ENCODE measurements around the gene EMILIN2. TPM values are rescaled to one million over a fixed set of nuclear protein-coding genes. Genes with fewer than 3 reads are reported as not detected.

Gene EMILIN2
- total and polyA plus RNA-seq, 2 of the 13 experiments (the other 11 are each of a cell fraction or from before 2014, with no cell fraction given): 7.6 to 8.2 TPM

DNA sequence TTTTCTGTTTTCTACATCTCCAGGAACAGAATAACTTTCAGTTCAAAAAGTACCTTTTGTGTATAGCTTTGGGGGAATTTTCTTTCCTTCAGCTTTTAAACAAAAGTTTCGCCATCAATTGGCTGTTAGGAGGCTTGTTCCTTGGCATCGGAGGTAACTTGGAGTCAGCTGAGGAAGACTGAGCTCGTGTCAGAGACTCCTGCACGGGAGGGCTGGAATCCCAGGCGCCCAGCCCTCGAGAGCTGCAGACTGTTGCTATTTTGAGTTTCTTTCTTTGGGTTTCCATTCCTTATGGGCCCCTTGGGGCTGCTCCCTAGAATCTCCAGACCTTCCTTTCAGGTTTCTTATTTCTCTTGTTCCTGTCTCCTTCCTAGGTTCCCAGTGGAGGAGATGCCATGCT is 8.1 kb downstream of the EMILIN2 start:
- ChIA-PET CTCF (ENCODE audit: low intra/inter-chr PET ratio, low total read pairs) (no interaction called here), POLR2A (no interaction called here)
- H3K9ac ChIP-seq (ENCODE audit: insufficient read depth, low read depth, low read length): no peak overlapping the region
- no TSS peak for BruUV-seq (replicated peaks)
- no peaks in the 10 kb centered on the region for H3K36me3 ChIP-seq (replicated peaks in 1 of 2; ENCODE audit: control insufficient read depth in 1 of 2, insufficient read depth in 2 of 2, low read length in 2 of 2)
- DNase-seq (ENCODE audit: low spot score) (no peak), FAIRE-seq (no peak), ATAC-seq (peak; percentile 29; the same call in 1 of the 3 replicates)
- no peaks in the 10 kb centered on the region for H3K9me3 ChIP-seq (ENCODE audit: low read length)
- WGBS (ENCODE audit: low lambda C conversion rate): 27% methylated on average over 6 of the region's 6 CpGs
- intact Hi-C loops (cut with micrococcal nuclease; ENCODE audit: unreplicated experiment): no loop called here
- H3K4me1 ChIP-seq (ENCODE audit: insufficient read depth, low read length): peaks cover 23% of the 10 kb centered on the region
- no peak for TF ChIP-seq DNMT3B (CRISPR knock-in tag; conservative IDR thresholded peaks at IDR 0.05)
- no peak overlapping the region for H3K27ac ChIP-seq (ENCODE audit: extremely low read length, insufficient read depth, low read length)
- no peaks in the 10 kb centered on the region for H4K20me1 ChIP-seq (ENCODE audit: insufficient read depth, low read length)
- in situ Hi-C loops (cut with HindIII; ENCODE audit: extremely low pct_ligation_motif_present, low pct_unique_long_range_greater_than_20kb): no loop called here
- H3K4me2 ChIP-seq (ENCODE audit: low read depth, low read length): no peak overlapping the region
- no peak overlapping the region for H3K4me3 ChIP-seq (replicated peaks in 1 of 3; ENCODE audit: insufficient read depth in 1 of 3, low read depth in 2 of 3, low read length in 3 of 3)
- peaks cover 14 to 70% of the 10 kb centered on the region in 2 experiments for H3K27me3 ChIP-seq (ENCODE audit: control insufficient read depth in 1 of 2, insufficient read depth in 2 of 2, low read length in 2 of 2)
- no peak overlapping the region for H2AFZ ChIP-seq (ENCODE audit: low read length)
- no peaks in the 10 kb centered on the region for H3K79me2 ChIP-seq (ENCODE audit: insufficient read depth, low read length)

DNA sequence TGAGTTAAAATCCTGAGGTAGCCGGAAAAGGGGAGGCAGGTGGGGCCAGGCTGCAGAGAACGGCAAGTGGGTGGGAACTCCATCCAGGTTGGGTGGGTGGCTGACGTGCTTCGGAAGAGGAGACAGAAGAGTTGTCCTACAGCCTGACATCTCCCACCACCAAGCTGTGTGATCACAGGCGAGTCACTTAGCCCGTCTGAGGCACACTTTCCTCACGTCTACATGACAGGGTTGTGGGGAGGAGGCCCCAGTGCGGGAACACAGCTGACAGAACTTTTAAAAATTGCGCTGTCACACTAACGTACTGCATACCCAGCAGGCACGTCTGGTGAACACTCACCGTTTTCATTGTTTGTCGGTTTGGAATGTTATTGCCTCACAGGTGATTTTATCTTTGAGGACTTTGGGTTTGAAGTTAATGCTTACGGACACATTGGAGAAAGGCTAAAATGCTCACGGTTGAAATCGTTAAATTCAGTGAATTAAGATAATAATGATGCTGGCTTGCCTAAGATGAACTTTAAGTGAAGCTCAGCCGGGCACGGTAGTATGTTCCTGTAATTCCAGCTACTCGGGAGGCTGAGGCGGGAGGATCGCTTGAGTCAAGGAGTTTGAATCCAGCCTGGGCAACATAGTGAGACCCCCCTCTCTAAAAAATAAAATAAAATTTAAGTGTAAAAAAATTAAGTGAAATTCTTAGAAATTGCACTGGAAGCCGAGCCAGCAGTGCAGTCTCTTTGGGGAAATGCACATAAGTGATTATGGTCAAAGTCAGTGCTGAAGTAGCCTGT is 8.9 kb downstream of the EMILIN2 start:
- POLR2A ChIA-PET: no interaction called here
- TF ChIP-seq ZNF12 (CRISPR knock-in tag; IDR thresholded peaks at IDR 0.05) (no peak), ZNF615 (CRISPR knock-in tag; IDR thresholded peaks at IDR 0.05; ENCODE audit: borderline replicate concordance) (no peak), ZNF607 (CRISPR knock-in tag; IDR thresholded peaks at IDR 0.05; ENCODE audit: borderline replicate concordance) (no peak), ZNF780A (CRISPR knock-in tag; IDR thresholded peaks at IDR 0.05) (no peak), PTBP1 (IDR thresholded peaks at IDR 0.05; ENCODE audit: low read depth, low read length, poor library complexity, severe bottlenecking) (no peak), ZNF335 (CRISPR knock-in tag; IDR thresholded peaks at IDR 0.05) (no peak), ZNF644 (CRISPR knock-in tag; IDR thresholded peaks at IDR 0.05; ENCODE audit: low read depth) (no peak), ATF1 (CRISPR knock-in tag; IDR thresholded peaks at IDR 0.05) (no peak), ZNF354B (CRISPR knock-in tag; IDR thresholded peaks at IDR 0.05) (no peak), RFX5 (IDR thresholded peaks at IDR 0.05; ENCODE audit: low read depth, low read length) (no peak), BHLHE40 (IDR thresholded peaks at IDR 0.05; ENCODE audit: low read length) (0 out of 2 replicates have a peak, but pooled peaks have one; percentile 11), ZBTB20 (CRISPR knock-in tag; IDR thresholded peaks at IDR 0.05; ENCODE audit: borderline replicate concordance, low read depth) (no peak), ZNF180 (CRISPR knock-in tag; IDR thresholded peaks at IDR 0.05; ENCODE audit: borderline replicate concordance, low read depth) (no peak), CREM (IDR thresholded peaks at IDR 0.05) (no peak), CREM (CRISPR knock-in tag; IDR thresholded peaks at IDR 0.05) (no peak), CEBPG (CRISPR knock-in tag; IDR thresholded peaks at IDR 0.05) (peak; percentile 42; the same call in 1 of the 2 replicates), ZNF253 (CRISPR knock-in tag; IDR thresholded peaks at IDR 0.05; ENCODE audit: borderline replicate concordance) (no peak), ZNF263 (CRISPR knock-in tag; IDR thresholded peaks at IDR 0.05) (no peak), NCOA2 (CRISPR knock-in tag; IDR thresholded peaks at IDR 0.05) (no peak)
- TF ChIP-seq, protein P1, sequence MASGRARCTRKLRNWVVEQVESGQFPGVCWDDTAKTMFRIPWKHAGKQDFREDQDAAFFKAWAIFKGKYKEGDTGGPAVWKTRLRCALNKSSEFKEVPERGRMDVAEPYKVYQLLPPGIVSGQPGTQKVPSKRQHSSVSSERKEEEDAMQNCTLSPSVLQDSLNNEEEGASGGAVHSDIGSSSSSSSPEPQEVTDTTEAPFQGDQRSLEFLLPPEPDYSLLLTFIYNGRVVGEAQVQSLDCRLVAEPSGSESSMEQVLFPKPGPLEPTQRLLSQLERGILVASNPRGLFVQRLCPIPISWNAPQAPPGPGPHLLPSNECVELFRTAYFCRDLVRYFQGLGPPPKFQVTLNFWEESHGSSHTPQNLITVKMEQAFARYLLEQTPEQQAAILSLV (CRISPR knock-in tag; IDR thresholded peaks at IDR 0.05; ENCODE audit: borderline replicate concordance): no peak

More for the DNA sequence above, 8.9 kb downstream of the EMILIN2 start:
- Histone ChIP-seq H3K27me3 (ENCODE audit: control insufficient read depth in 1 of 2, insufficient read depth in 2 of 2, low read length in 2 of 2) (peaks cover 14 to 67% of the 10 kb centered on the region in 2 experiments), H3K9ac (ENCODE audit: insufficient read depth, low read depth, low read length) (no peak overlapping the region), H3K79me2 (ENCODE audit: insufficient read depth, low read length) (no peaks in the 10 kb centered on the region), H3K27ac (ENCODE audit: extremely low read length, insufficient read depth, low read length) (no peak overlapping the region), H2AFZ (ENCODE audit: low read length) (no peak overlapping the region), H3K36me3 (replicated peaks in 1 of 2; ENCODE audit: control insufficient read depth in 1 of 2, insufficient read depth in 2 of 2, low read length in 2 of 2) (no peaks in the 10 kb centered on the region), H4K20me1 (ENCODE audit: insufficient read depth, low read length) (no peaks in the 10 kb centered on the region), H3K9me3 (ENCODE audit: low read length) (no peaks in the 10 kb centered on the region), H3K4me2 (ENCODE audit: low read depth, low read length) (peak overlapping the region; percentile 57), H3K4me3 (replicated peaks in 1 of 3; ENCODE audit: insufficient read depth in 1 of 3, low read depth in 2 of 3, low read length in 3 of 3) (peak overlapping the region in 1 of 3 experiments; percentile 51; a peak in 2 of 6 replicates), H3K4me1 (ENCODE audit: insufficient read depth, low read length) (peaks cover 23% of the 10 kb centered on the region)
- 10% methylated on average over 22 of the region's 22 CpGs for WGBS (ENCODE audit: low lambda C conversion rate)
- intact Hi-C loops (cut with micrococcal nuclease; ENCODE audit: unreplicated experiment): no loop called here
- in situ Hi-C loops (cut with HindIII; ENCODE audit: extremely low pct_ligation_motif_present, low pct_unique_long_range_greater_than_20kb): no loop called here
- FAIRE-seq (no peak), DNase-seq (ENCODE audit: low spot score) (peak; percentile 74), ATAC-seq (peak; percentile 79)
- CTCF ChIA-PET (ENCODE audit: low intra/inter-chr PET ratio, low total read pairs): no interaction called here
- no TSS peak for BruUV-seq (replicated peaks)

Data from HepG2 (cell line).